Inferior parietal cortex (tissue), 1 donor: ENCODE results near the gene PDLIM5.
"Not testable (repeated sequence)": the region's sequence is repeated elsewhere in the genome, so short reads cannot be mapped to it uniquely, and the experiment has no call there.

Experiments used
- DNase-seq: peaks from one replicate; pipeline ENCODE4 v3.0.0-alpha.2; 2016; ENCODE audit errors: extremely low spot score

Gene PDLIM5

GRCh38 chr4:94595013-94595412 is 143.3 kb downstream of the PDLIM5 start:
- no peak for DNase-seq

DNA sequence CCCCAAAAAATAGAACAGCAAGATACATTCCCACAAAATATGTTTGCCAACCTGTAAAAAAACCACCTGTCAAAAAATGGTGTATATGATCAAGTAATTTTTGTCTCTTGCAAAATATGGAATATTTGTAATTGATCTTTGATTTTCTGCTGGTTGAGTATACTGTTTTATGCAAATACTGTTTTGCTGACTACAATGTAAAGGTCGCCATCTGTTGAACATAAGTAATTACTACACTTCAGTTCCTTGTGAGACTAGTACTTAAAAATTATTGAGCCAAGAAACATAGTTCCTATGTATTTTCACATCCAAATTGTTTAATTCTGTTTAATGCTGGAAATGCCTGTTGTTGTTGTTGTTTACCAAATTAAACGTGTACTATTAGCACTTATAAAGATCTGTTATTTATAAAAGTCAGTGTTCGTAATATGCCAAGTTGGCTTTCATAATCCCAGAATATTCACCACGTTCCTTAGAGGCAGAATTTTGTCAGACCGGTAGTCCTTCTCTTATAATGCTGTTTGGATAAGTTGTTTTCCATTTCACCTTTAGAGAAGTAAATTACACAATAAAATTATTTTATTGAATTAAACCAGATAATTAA is 144.2 kb downstream of the PDLIM5 start:
- peak; percentile 74 for DNase-seq

DNA sequence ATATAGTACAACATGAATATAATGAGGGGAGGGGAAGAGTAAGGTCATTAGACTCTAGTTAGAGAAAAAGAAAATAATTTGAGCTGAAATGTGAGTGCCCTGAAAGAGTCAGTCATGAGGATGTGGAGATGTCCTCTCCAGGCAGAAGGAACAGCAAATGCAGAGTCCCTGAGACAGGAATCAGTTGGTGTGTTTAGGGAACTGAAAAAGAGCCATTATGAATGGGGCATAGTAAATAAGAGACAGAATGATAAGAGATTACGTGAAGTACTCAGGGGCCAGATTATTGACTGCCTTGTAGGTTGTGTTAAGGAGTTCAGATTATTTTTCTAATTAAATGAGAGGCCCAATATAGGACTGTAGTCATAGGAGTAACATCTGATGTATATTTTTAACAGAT is 147.0 kb downstream of the PDLIM5 start:
- no peak for DNase-seq

DNA sequence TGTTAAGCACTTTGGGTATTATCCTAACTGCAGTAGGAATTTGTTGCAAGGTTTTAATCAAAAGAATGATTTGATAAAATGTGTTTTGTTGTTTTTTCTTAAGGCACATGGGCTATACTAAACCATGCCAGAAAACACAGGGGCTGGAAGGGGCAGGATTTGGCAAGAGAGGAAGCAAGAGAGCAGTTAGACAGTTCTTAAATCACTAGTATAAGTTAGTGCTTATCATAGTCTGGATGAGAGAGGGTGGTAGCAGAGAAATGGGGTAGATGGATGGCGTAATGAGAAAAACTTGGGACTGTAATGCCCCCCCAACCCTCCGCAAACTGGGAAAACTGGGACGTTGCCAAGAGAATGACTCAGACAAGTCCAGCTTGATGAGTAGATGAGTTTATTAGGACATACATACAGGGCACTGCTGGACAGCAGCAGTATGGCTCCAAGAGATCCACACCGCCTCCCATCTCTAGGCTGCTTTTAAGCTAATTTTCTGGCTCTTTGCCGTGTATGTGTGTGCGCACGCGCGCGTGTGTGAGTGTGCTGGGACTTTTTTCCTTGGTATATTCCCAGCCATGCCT is 151.5 kb downstream of the PDLIM5 start:
- no peak for DNase-seq

GRCh38 chr4:94605241-94605805 is 153.6 kb downstream of the PDLIM5 start:
- DNase-seq, result no peak

- DNase-seq, result no peak
These were observed 158.4 kb downstream of the PDLIM5 start for GRCh38 chr4:94610145-94610544.

DNA sequence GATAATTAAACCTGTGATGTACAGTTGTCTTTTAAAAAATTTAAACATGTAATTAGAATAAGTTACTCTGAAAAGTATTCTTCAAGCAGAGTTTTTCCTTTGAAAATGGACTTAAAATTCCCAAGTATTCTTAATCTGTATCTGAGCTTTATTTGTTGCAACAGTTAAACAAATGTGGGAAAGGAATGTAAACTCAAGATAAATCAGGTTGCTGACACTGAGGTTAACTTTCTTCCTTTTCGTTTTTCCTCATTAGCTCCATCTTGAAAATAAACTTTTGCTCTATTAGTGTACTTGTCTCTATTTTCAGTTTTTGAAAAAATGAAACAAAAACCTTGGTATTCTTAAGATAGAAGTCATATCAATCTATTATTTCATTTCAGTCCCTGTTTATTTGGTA is 161.5 kb downstream of the PDLIM5 start:
- no peak for DNase-seq

- no peak for DNase-seq
These were observed 163.7 kb downstream of the PDLIM5 start for GRCh38 chr4:94615451-94615850.

- DNase-seq, result peak; percentile 79
These were observed 169.8 kb downstream of the PDLIM5 start for GRCh38 chr4:94621491-94622080.

- DNase-seq, result no peak
These were observed 171.6 kb downstream of the PDLIM5 start for GRCh38 chr4:94623126-94623911.

DNA sequence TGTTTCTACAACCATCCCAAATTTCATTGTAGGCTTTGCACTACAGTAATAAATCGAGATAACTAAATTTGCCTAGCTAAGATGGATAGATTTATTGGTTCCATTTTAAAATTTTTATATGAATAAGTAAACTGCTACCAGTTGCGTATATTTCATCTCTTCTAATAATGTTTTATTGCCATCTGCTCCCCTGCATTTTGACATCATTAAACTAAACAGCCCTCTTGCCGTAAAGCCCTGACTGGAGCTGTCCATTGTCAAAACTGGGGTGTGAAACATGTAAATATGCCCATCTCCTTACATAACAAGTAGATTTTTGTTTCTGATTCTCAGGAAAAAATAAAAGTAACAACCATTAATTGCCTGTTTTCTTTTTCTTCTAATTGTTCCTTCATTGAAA is 175.2 kb downstream of the PDLIM5 start:
- no peak for DNase-seq

DNA sequence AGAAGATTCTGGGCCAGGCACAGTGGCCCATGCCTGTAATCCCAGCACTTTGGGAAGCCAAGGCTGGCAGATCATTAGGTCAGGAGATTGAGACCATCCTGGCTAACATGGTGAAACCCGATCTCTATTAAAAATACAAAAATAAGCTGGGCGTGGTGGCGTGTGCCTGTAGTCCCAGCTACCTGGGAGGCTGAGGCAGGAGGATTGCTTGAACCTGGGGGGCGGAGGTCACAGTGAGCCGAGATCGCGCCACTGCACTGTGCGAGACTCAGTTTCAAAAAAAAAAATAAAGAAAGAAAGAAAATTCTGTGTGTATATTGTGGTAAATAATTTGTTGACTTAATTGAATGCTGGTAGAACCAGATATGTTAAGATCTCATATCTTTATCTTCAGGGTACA is 177.3 kb downstream of the PDLIM5 start:
- not testable (repeated sequence) for DNase-seq

DNA sequence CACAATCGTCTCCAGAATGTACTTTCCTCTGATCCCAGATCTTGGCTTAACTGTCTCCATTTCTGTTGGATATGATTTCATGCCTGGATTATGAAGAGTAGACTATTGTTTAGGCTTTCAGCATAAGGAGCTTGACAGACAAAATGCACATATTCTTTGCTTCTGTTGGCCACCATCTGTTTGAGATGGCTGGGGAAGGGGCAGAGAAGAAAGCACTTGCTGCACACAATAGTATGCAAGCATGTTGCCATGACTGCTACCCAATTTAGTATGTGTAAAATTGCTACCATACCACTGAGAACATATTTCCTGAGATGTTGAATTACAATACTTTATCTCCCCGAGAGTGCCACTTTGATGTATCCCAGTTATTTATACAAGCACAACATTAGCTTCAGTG is 178.1 kb downstream of the PDLIM5 start:
- DNase-seq, result no peak

GRCh38 chr4:94634271-94634670 is 182.5 kb downstream of the PDLIM5 start:
- DNase-seq, result no peak

- no peak for DNase-seq
These were observed 183.4 kb downstream of the PDLIM5 start for GRCh38 chr4:94635177-94635576.

DNA sequence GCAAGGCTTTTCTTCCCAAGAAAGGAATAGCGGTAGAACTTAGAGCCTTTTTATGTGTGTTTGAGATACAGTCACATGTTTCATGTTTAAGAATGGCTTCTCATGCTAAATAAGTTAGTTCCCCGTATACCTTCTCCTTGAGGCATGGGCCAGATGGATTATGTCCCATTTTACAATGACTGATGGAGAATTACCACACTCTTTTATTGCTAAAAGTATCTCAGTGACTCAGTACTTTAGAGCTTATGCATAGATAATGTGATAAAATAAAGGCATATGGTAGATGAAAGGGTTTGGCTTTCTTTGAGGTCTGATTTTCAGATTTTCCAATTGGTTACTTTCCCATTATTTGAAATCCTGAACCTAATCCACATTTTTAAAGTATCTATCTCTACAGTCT is 184.3 kb downstream of the PDLIM5 start:
- no peak for DNase-seq

GRCh38 chr4:94639298-94639697 is 187.6 kb downstream of the PDLIM5 start:
- DNase-seq, result no peak

GRCh38 chr4:94640151-94640550 is 188.4 kb downstream of the PDLIM5 start:
- DNase-seq, result no peak

- no peak for DNase-seq
These were observed 190.2 kb downstream of the PDLIM5 start for GRCh38 chr4:94641702-94642560.

- no peak for DNase-seq
These were observed 190.8 kb downstream of the PDLIM5 start for GRCh38 chr4:94642561-94642866.

DNA sequence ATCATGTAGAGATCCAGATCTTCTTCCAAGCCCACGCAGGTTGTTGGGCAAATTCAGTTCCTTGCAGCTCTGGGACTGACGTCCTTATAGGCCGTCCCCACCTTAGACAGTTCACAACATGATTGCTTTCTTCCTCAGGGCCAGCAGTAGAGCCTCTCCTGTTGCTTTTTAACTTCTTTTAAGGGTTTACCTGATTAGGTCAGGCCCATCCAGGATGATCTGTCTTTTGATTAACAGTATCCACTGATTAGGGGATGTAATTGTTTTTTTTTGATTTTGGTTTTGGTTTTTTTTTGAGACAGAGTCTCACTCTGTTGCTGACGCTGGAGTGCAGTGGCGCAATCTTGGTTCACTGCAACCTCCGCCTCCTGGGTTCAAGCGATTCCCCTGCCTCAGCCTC is 197.0 kb downstream of the PDLIM5 start:
- DNase-seq, result no peak
